NCI-H510A (cell line): ENCODE results near the gene BMP2K.
A peak's percentile ranks its signal among the peaks of the same experiment; 100 is the strongest.

Experiments
- DNase-seq: peaks from one replicate; lab custom pipeline; 2025; lab: John Stamatoyannopoulos, UW

BMP2K gene

DNA sequence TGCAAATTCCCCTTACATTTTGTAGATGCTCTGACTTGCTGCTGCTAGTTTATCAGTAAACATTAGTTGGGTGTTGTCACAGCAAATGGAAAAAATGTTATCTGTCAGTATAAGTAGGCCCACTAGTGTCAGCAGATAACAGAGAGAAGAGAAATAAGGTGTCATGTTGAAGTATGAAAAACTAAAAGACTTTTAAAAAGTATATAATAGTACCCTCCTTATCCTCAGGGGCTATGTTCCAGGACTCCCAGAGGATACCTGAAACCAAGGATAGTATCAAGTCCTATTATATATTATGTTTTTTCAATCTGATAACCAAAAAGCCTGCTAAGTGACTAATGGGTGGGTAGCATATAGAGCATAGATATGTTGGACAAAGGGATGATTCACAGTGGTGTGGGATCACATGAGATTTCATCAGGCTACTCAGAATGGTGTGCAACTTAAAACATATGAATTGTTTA, 11.6 kb upstream of the BMP2K start:
- no peak for DNase-seq

DNA sequence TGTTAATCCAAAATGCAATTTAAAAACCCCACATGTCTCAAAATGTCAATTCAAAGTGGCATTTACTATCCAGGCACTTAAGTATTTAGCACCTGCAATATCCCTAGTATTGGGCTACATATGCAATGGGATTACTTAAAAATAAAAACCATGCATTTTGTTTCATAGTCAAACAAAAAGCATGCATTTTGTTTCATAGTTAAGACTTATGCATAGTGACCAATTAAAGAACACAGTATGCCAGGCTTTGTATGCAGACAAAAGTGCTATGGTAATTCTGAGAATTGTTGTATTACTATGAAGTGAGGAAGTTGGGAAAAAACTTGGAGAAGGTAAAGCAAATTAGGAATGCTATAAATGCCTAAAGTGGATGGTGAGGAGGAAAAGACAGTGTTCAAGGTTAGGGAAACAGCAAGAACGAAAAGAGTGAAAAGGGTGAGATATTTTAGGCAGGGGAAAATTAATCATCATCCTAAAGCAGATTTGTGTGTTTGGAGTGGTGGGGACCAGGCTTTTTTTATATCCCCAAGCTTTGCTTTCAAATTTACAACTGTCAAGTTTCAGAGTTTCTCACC, 10.6 kb upstream of the BMP2K start:
- no peak for DNase-seq

DNA sequence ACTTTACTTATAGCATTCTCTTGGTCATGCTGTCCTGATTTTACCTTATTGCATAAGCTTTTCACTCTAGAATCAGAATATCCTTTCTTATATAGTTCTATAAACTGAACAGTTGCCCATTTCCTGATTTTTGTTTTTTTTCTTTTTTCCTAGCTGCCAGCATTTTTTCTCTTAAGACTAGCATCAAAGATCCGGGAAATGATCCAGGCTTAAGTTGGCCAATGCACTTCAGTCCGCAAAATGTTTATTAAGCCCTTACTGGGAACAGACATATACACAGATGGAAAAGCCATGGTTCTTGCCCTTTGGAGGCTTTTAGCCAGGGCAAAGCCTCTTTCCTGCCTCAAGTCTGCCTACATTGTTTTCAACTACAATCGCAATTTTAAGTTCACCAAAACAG, 10.1 kb upstream of the BMP2K start:
- DNase-seq, result no peak

DNA sequence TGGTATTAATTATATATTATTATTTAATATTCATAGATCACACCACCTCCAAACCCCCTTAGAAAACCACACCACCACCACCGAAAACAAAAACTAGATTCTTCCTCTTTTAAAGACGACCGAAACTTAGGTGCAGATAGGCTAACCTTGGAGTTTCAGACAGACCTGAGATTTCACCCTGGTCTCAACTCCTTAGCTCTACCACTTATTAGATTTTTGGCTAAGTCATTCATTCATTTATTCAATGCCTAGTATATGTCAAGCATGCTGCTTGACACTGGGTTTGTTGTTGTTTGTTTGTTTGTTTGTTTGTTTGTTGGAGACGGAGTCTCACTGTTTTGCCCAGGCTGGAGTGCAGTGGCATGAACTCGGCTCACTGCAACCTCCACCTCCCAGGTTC, 9.5 kb upstream of the BMP2K start:
- no peak for DNase-seq

DNA sequence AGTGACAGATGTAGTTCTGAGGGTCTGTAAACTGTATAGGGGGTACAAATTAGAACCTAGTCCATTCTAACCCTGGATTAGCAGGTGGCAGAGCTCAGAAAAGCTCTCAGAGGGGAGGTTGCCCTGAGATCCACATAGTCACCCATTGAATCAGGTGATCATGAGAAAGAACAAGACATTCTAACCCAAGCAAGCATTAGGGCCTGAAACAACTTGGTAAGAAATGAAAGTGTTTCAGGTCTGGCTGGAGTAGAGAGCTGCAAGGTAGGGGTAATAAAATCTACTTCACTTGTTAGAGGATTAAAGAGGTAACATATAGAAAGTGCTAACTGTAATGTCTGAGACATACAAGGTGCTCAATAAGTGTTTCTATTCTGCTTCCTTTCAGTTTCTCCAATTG, 8.8 kb upstream of the BMP2K start:
- no peak for DNase-seq

DNA sequence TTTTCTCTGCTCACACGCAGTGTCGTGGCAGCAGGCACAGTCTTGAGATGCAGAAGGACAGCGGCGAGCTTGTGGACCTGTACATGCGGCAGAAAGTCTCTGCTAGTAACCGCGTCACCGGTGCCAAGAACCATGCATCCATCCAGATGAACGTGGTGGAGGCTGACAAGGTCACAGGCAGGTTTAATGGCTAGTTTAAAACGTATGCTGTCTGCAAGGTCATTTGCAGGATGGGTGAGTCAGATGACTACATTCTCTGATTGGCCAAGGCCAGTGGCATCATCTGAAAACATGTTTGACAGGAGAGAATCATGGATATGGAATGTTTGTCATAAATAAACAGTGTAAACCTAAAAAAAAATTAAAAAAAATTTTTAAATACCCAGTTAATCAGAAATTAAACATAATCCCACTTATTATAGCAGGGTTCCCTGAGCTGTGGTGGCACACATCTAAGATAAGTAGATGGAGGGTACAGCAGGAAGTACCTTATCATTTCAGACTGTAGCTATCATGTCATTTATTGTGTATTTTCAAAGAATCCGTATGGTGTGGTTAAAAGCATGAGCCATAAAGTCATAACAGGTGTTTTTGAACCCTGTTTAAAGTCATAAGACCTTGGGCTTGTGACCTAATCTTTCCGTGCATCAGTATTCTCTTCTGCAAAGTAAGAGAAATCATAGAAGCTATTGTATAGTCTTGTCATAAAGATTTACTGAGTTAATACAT, 7.5 kb upstream of the BMP2K start:
- no peak for DNase-seq

DNA sequence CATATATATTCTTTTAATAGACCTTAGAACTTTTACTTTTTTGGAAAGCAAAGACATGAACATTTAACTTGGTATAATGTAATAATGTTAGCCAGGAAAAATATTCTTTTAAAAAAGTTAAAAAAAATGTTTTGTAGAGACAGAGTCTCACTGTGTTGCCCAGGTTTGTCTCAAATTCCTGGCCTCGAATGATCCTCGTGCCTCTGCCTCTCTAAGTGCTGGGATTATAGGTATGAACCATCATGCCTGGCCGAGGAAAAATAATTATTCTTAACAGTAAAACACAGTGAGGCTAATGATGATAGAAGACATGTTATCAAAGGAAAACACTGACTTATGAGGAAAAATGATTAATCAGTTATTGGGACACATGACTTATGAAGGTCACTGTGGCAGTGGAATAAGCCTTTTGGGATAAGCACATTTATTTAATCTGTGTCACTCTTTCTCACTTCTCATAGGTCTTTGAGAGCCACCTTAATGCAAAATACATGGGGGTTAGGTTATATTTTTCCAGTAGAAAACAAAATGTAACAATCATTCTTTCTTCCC, 6.0 kb upstream of the BMP2K start:
- no peak for DNase-seq

DNA sequence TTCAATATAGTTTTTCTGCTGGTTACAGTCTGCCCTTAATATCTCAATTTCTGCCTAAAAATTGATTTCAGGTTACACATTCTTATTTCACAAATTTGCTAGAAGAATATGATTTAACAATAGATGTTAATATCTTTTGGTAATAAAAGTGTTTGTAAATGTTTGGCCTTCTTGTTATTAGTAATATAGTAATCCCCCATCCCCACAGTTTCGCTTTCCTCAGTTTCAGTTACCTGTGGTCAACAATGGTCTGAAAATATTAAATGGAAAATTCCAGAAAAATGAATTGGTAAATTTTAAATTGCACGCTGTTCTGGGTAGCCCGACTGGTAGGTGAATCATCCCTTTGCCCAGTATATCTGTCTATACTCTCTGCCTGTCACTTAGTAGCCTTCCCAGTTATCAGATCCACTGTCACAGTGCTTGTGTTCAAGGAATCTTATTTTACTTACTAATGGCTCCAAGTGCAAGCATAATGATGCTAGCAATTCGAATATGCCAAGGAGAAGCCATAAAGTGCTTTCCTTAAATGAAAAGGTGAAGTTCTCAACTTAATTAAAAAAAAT, 3.5 kb upstream of the BMP2K start:
- no peak for DNase-seq

DNA sequence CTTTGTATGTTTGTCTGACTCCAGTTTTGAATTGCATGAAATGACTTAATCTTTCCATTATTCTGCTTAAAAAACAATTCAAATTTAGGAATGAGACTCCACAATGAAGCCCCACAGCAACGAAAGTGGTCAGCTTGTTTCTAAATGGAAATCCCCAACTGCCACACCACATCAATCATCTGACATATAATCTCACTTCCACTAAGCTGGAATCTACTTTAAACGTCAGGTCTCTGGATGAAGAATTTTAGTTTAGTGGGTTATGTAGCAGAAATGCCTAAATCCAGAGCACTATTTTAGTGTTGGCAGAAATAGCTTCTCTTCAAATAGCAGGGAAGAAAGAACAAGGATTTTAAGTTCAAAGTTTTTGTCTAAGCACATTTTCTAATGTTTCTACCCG, 1.7 kb upstream of the BMP2K start:
- no peak for DNase-seq

DNA sequence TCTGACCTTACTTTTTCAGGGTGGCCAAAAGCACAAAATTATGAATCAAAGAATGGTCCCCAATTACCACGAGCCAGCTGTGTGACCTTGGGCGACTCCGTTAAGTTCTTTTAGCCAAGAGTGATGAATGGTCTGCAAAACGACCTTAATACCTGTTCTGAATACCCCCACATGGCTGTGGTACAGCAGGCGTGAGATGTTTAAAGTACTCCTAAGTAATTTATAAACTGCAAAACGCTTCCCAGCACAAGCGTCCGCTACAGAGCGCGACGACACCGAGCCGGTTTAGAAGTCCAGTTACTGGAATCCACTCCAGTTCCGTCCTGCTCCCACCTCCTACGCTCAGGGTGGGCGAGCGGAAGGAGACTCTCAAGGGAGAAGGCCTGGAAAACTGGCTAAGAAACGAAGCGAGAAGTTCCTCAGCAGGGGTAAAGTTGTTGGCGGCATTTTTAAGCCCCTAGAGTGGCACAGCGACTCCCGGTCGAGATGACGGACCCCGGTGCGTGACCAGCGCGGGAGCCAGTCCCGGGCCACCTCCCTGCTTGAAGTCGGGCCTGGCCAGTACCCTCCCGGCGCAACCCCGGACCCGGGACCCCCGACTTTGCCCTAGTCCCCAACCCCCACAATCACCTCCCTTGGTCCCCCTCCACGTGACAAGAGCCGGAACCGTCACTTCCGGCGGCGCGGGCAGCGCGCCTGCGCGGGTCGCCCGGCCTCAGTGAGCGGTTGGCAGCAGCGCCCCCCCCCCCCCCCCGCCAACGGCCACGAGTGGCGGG, 659 bp upstream of the BMP2K start:
- peak; percentile 59 for DNase-seq

DNA sequence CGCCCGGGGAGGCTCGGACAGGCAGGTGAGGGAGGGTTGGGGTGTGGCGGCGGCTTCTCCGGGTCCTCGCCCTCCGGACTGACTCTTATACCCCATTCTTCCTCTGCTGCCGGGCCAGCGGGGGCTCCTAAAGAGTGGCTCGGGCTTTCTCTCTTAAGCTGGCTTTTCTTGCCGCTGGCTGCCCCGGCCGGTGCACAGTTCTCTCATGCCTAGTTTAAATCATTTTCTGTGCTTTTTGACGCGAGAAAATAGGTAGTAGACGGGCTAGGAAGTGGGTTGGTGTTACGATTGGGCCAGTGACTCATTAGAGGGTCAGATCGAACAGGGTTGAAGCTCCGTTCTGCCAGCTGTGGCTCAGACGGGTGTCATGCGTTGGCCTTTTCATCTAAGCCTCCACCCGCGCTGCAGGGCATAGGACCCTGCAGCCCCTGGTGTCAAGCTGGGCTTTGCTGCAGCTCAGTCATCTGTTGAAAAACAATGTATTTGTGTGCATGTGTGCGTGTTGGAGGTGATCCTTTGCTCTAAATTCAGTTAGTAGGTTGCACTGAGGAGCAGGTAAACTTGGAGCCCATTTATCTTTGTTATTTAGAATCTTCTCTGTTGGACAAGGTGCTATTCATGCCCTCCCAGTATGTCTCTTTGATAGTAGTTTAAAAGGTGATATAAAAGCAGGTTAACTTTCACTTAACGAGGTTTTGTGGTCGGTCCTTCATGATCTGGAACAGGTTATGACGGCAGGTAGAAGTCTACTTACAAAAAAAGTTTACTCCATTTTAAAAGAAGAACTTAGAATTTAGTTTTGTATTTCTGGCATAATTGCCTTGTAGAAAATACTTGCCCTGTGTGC, 802 bp downstream of the BMP2K start:
- peak; percentile 44 for DNase-seq

DNA sequence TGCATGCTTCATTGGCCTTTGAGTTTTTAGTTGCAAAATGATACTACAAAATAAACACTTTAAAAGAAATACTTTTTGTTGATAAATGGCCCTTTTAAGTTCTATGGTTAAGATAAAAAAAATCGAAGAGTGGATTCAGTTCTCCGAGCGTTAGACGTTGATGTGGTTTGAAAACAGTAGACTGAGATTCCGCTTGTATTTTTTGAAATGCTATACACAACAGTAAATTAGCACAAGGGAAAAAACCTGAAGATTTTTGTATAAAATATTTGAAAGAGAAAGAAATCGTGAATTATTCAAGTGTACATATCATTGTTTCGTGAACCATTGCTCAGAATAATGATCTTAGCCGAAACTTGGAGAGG, 1.4 kb downstream of the BMP2K start:
- DNase-seq, result no peak

DNA sequence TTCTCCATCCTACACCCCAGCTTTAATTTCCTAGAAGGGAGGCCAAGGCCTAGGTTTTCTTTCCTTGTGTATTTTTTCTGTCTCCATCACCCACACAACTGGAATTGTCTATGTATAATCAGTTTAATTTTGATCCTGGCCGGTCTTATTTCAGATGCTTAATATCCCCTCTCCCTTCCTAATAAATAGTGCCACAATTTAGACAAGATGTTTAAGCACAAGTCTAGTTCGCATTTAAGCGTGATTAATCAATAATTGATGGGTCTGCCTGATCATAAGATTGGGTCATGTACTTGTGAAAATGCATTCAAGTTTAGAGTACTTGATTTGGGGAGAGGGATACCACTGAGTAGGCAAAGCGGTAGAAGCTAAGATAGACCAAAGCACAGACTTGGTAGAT, 2.4 kb downstream of the BMP2K start:
- DNase-seq, result no peak

DNA sequence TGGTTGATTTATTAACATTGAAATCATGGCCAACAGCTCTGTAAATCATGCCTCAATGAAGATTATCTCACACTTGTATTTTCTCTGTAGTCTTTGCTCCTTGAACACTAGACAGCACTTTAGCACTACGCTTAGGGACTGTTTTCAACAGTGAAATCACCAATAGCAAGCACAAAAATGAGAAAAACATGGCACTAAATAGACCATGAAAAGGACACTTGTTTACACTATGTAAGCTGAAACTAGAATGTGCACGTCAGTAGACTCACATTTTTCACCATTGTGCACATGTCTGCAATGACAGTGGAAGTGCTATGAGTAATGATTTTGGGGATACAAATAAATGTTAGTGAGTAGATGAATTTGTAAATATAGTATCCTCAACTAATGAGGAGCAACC, 3.1 kb downstream of the BMP2K start:
- DNase-seq, result no peak

DNA sequence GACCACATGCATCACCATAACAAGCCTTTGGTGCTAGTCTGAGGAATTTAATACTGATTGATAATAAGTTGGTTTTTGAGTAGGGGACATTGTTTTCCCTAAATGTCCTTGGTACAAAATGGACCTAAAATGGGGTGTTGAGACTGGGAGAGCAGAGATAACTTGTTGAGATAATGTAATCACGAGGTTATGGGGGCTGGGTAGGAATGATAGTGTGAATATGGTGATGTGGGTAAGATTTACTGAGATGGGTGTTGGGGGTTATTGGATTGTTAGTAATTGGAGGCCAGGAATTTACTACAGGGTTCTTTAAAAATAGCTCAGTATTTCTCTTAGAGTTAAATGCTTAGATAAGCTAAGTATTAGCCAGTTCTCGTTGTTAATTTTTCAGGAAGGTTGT, 3.9 kb downstream of the BMP2K start:
- no peak for DNase-seq

DNA sequence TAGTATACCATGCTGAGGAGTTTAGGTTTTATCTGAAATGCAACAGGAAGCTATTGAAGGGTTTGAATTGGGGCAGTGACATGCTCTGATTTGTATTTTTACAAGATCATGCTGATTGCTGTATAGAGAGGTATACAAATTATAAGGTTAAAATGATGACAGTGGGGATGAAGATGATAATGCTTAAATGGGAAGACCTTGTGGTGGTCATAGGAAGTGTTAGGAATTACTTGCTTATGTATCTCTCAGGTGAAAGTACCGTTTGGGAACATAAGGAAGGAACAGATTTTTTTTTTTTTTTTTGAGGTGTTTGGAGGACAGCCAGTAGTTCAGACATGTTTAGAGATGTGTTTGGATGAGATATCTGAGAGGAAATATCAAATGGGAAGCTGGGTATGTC, 5.0 kb downstream of the BMP2K start:
- DNase-seq, result no peak

DNA sequence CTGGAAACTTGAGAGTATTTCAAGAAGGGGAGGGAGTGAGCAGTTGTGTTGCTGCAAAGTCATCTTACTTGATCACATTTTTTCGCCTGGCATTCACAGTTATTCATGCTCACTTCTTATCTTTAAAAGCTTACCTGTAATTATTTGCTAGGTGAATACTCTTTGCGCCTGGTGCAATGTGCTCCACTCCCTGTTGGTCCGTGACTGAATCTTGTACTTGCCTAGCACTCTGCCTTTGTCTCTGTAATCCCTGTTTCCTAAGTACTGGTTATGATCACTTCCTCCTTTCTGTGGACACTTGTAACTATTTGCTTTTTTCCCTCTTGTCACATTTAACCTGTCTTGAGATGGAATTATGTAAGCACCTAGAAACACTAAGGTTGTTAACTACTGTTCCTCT, 5.8 kb downstream of the BMP2K start:
- DNase-seq, result no peak

DNA sequence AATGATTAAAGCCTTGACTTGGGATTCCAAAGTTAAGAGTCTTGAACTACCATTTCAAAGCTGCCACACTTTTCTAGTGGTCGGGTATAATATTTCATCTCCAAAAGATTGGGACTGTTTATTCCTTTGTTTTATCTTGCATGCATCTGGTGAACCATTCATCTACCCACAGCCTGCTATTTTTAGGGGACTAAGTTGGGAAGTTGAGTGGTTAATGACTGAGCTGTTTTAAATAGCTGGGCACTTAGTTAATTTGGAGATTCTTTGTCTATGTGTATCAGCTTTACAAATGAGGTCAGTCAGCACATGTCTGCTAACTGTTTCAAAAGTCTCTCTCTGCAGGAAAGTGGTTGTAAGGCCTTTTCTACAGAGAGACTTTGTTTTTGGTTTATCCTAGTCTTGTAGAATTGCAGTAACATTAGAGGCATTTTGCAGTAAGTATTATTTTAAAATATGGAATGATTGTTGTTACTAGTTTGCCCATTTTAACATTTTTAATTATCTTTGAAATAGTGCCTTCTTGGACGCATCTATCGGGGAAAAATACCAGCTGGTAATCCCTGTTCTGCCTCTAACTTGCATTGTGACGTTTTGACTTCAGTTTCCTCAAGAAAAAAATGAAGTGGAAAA, 8.2 kb downstream of the BMP2K start:
- no peak for DNase-seq

DNA sequence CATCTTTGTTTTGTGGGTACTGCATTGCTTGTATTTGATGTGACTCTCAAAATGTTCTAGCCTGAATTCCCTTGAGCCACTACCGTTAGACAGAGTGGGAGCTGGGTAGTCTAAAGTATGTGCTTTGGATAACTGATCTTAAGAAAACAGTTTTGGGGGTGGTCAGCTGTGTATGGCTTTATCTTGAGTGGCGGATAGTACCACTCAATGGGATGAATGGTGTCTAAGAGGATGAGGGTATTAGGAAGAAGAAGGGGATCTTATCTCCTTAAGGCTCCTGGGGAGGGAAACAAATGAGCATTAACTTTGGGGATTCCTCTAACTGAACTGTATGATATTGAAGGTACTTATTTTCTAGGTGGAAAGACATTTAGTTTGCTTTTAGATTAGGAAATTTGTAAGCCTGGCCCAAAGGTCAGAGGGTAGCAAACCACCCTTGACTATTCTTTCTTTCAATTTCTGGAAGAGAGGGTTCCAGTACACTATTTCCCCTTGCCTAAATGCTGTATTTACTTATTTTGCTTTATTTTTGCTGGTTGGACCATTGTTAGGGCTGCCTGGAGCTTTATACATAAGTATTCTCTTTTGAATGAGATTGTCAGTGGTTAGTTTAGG, 11.3 kb downstream of the BMP2K start:
- DNase-seq, result no peak

DNA sequence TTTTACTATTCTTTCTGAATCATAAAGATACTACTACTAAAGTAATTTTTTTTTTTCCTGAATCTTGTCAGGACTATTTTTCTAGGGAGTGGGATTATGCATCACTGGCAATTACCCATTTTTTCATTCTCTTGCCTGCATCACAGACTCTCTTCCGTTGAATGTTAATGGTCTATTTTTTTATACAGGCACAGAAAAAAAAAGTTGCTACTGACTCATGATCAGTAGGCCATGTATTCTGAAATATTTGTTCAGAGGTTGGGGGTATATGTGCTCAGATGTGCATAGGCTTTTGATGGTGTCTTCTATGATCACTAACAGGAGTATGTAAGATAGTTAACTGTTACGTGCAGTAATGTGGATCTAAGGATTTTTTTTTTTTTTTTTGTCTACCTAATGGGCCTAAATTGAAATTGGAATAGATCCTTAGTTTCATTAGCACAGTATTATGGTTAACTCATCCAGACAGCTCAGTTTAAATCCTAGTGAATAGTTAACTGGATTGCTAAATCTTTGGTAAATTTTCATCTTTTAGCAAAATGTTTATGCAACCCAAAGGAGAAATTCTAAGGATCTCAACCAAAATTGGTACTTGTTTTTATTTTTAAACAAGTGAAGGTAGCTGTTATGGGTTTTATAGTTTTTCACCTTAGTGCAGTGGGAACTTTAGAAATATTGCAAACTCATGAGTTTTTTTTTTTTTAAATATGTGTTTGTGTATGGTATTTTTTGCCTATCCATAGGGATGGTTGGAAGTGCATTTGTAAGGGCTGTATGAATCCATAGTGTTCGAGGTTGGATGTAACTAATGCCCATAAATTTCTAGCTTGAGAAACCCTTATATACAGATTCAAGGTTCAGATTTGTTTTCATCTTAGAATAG, 12.1 kb downstream of the BMP2K start:
- DNase-seq, result no peak
